Type B pancreatic cell (in vitro differentiated cells): ENCODE measurements around the gene GCKR. TPM values are rescaled to one million over a fixed set of nuclear protein-coding genes. Genes with fewer than 3 reads are reported as not detected.

Experiments
- DNase-seq: peaks from one replicate; pipeline ENCODE4 v3.0.0; 2021; ENCODE audit warnings: mixed read lengths; ENCODE audit not compliant: unreplicated experiment; ENCODE audit errors: extremely low spot score
- H3K27ac Mint-ChIP-seq: 2 replicates; pipeline ENCODE4 v1.8.0; 2021; ENCODE audit warnings: mild to moderate bottlenecking, mixed read lengths
- H3K27me3 Mint-ChIP-seq: 2 replicates; pipeline ENCODE4 v1.8.0; 2021; ENCODE audit warnings: mixed read lengths
- H3K36me3 Mint-ChIP-seq: 2 replicates; pipeline ENCODE4 v1.8.0; 2021; ENCODE audit warnings: mixed read lengths
- H3K4me1 Mint-ChIP-seq: one replicate; pipeline ENCODE4 v1.8.0; 2021; ENCODE audit warnings: mixed read lengths; ENCODE audit not compliant: unreplicated experiment
- H3K4me3 Mint-ChIP-seq: 2 replicates; pipeline ENCODE4 v1.8.0; 2021; ENCODE audit warnings: mild to moderate bottlenecking, mixed read lengths
- H3K9me3 Mint-ChIP-seq: 2 replicates; pipeline ENCODE4 v1.8.0; 2021; ENCODE audit warnings: mixed read lengths
- CTCF ChIP-seq: fragments of 200-600 bp; sonication (generic); conservative IDR thresholded peaks from 2 replicates; pipeline ENCODE4 v1.5.0; 2021; ENCODE audit warnings: antibody characterized with exemption, mild to moderate bottlenecking
- total RNA-seq: library from RNA; stranded (reverse); gene quantifications from 2 replicates; pipeline ENCODE4 v1.2.1, GENCODE V29; 2021; ENCODE audit warnings: low replicate concordance

The GCKR gene
- total RNA-seq, 1 donor from 2014 or later, result 0.65 TPM

- Mint-ChIP-seq H3K27ac (no peak overlapping the region), H3K36me3 (no peaks in the 10 kb centered on the region), H3K4me3 (no peak overlapping the region), H3K27me3 (peaks cover 17% of the 10 kb centered on the region), H3K4me1 (no peaks in the 10 kb centered on the region), H3K9me3 (no peaks in the 10 kb centered on the region)
- no peak for DNase-seq
- TF ChIP-seq CTCF, result no peak
Observed at GRCh38 chr2:27561060-27561459, 64.4 kb downstream of the GCKR start.

- peaks cover 54% of the 10 kb centered on the region for H3K27me3 Mint-ChIP-seq
- no peak for TF ChIP-seq CTCF
Observed at GRCh38 chr2:27566628-27567027, 70.0 kb downstream of the GCKR start.

GRCh38 chr2:27569398-27569797 is 72.8 kb downstream of the GCKR start:
- Mint-ChIP-seq H3K27ac (no peak overlapping the region), H3K27me3 (peaks cover 50% of the 10 kb centered on the region), H3K9me3 (peaks cover 1% of the 10 kb centered on the region), H3K4me1 (no peaks in the 10 kb centered on the region), H3K4me3 (no peak overlapping the region), H3K36me3 (no peaks in the 10 kb centered on the region)
- no peak for DNase-seq
- no peak for TF ChIP-seq CTCF

More at GRCh38 chr2:27566628-27567027, 70.0 kb downstream of the GCKR start:
- Mint-ChIP-seq H3K27ac (no peak overlapping the region), H3K36me3 (no peaks in the 10 kb centered on the region), H3K4me3 (no peak overlapping the region), H3K9me3 (no peaks in the 10 kb centered on the region), H3K4me1 (no peaks in the 10 kb centered on the region)
- DNase-seq, result no peak

- Mint-ChIP-seq H3K36me3 (no peaks in the 10 kb centered on the region), H3K4me1 (no peaks in the 10 kb centered on the region), H3K9me3 (peaks cover 6% of the 10 kb centered on the region), H3K4me3 (no peak overlapping the region), H3K27me3 (peaks cover 39% of the 10 kb centered on the region), H3K27ac (no peak overlapping the region)
- DNase-seq, result no peak
- TF ChIP-seq CTCF, result no peak
Observed at GRCh38 chr2:27571197-27571596, 74.6 kb downstream of the GCKR start.

GRCh38 chr2:27571681-27572080 is 75.0 kb downstream of the GCKR start:
- H3K36me3 Mint-ChIP-seq, result no peaks in the 10 kb centered on the region
- H3K4me3 Mint-ChIP-seq, result no peak overlapping the region
- no peak for TF ChIP-seq CTCF
- H3K27me3 Mint-ChIP-seq, result peaks cover 34% of the 10 kb centered on the region
- H3K27ac Mint-ChIP-seq, result no peak overlapping the region
- no peak for DNase-seq
- no peaks in the 10 kb centered on the region for H3K4me1 Mint-ChIP-seq
- H3K9me3 Mint-ChIP-seq, result peaks cover 6% of the 10 kb centered on the region

GRCh38 chr2:27572439-27572838 is 75.8 kb downstream of the GCKR start:
- no peak for DNase-seq
- Mint-ChIP-seq H3K4me1 (no peaks in the 10 kb centered on the region), H3K27ac (no peak overlapping the region), H3K4me3 (no peak overlapping the region), H3K9me3 (peaks cover 7% of the 10 kb centered on the region), H3K36me3 (no peaks in the 10 kb centered on the region), H3K27me3 (peaks cover 27% of the 10 kb centered on the region)
- TF ChIP-seq CTCF, result no peak
